Measurements from ENCODE around the gene GNB1.

The GNB1 gene

DNA sequence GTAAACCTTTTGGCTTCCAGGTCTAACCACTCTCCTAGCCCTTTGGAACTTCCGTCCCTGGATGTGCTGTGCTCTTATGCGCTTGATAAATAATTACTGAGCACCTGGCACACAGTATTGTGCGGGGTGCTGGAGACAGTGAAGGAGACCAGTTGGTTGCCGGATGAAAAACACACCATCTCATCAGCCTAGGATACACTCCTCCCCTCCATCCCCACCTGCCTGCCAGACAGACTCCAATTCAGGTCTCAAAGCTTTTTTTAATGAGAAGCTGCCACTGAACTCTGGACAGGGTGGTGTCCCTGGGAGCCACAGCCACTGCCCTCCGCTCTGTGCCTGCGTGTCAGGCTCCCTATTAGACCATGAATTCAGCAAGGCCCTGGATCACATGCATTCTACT lies 9.2 kb downstream of the GNB1 start:
- TF ChIP-seq, protein P1, sequence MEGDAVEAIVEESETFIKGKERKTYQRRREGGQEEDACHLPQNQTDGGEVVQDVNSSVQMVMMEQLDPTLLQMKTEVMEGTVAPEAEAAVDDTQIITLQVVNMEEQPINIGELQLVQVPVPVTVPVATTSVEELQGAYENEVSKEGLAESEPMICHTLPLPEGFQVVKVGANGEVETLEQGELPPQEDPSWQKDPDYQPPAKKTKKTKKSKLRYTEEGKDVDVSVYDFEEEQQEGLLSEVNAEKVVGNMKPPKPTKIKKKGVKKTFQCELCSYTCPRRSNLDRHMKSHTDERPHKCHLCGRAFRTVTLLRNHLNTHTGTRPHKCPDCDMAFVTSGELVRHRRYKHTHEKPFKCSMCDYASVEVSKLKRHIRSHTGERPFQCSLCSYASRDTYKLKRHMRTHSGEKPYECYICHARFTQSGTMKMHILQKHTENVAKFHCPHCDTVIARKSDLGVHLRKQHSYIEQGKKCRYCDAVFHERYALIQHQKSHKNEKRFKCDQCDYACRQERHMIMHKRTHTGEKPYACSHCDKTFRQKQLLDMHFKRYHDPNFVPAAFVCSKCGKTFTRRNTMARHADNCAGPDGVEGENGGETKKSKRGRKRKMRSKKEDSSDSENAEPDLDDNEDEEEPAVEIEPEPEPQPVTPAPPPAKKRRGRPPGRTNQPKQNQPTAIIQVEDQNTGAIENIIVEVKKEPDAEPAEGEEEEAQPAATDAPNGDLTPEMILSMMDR (IDR thresholded peaks at IDR 0.05; ENCODE audit: poor library complexity, severe bottlenecking): no peak
- peaks cover 37% of the 10 kb centered on the region for H3K36me3 ChIP-seq (ENCODE audit: low read depth)
- no peak overlapping the region for H3K4me3 ChIP-seq (ENCODE audit: severe bottlenecking)
- no peaks in the 10 kb centered on the region for H3K9me3 ChIP-seq (ENCODE audit: severe bottlenecking)
- no peaks in the 10 kb centered on the region for H3K4me1 ChIP-seq (ENCODE audit: insufficient read depth, poor library complexity, severe bottlenecking)
- no peak for DNase-seq (ENCODE audit: low spot score)
- H3K27ac ChIP-seq (ENCODE audit: poor library complexity, severe bottlenecking): no peak overlapping the region
- no peak; the same call in 2 of the 3 replicates for ATAC-seq (ENCODE audit: low read depth)
- H3K27me3 ChIP-seq (ENCODE audit: insufficient read depth, poor library complexity, severe bottlenecking): no peaks in the 10 kb centered on the region

DNA sequence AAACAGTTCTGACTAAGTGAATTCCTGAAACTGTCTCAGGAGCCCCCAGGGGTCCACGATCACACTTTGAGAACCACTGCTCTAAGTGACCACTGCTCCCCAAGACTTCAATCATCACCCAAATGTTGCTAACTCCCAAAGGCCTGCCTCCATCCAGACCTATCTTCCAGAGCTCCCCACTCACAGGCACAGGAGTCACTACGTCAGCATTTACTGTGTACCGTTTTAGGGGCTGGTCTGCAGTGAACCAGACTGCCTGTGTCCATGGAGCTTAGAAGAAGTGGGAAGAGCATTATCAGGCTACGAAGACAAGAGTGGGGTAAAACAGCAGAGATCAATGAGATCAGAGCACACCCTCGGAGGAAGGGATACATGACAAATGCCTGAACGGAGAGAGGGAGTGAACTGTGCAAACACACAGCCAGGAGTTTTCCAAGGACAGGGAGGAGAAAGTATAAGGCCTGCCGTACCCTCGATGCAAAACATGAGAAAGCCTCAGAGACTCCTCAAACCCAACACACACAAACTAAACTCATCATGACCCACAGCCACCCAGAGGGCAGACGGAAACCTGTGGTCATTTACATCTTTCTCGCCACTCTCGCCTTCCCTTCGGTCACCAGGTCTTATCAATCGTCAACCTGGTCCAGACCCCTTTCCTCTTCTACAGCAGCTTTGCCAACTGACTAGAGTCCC lies 10.1 kb downstream of the GNB1 start:
- no peak overlapping the region for H3K27ac ChIP-seq (ENCODE audit: poor library complexity, severe bottlenecking)
- peaks cover 47% of the 10 kb centered on the region for H3K36me3 ChIP-seq (ENCODE audit: low read depth)
- no peak for DNase-seq (ENCODE audit: low spot score)
- no peaks in the 10 kb centered on the region for H3K4me1 ChIP-seq (ENCODE audit: insufficient read depth, poor library complexity, severe bottlenecking)
- ATAC-seq (ENCODE audit: low read depth): no peak
- H3K4me3 ChIP-seq (ENCODE audit: severe bottlenecking): no peak overlapping the region
- H3K9me3 ChIP-seq (ENCODE audit: severe bottlenecking): no peaks in the 10 kb centered on the region
- no peaks in the 10 kb centered on the region for H3K27me3 ChIP-seq (ENCODE audit: insufficient read depth, poor library complexity, severe bottlenecking)
- TF ChIP-seq, protein P1 (IDR thresholded peaks at IDR 0.05; ENCODE audit: poor library complexity, severe bottlenecking): no peak

DNA sequence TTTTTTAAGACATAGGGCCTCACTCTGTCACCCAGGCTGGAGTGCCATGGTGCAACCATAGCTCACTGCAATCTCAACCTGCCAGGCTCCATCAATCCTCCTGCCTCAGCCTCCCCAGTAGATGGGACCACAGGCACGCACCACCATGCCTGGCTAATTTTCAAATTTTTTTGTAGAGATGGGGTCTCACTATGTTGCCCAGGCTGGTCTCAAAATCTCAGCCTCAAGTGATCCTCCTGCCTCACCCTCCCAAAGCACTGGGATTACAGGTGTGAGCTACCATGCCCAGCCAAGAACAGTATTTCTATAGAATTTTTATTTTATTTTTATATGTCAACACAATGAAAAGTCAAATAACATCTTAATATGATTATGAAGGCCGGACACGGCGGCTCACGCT lies 10.9 kb downstream of the GNB1 start:
- Histone ChIP-seq H3K27me3 (ENCODE audit: insufficient read depth, poor library complexity, severe bottlenecking) (no peaks in the 10 kb centered on the region), H3K36me3 (ENCODE audit: low read depth) (peaks cover 50% of the 10 kb centered on the region), H3K4me1 (ENCODE audit: insufficient read depth, poor library complexity, severe bottlenecking) (no peaks in the 10 kb centered on the region), H3K4me3 (ENCODE audit: severe bottlenecking) (no peak overlapping the region), H3K9me3 (ENCODE audit: severe bottlenecking) (no peaks in the 10 kb centered on the region), H3K27ac (ENCODE audit: poor library complexity, severe bottlenecking) (no peak overlapping the region)
- ATAC-seq (ENCODE audit: low read depth) (no peak), DNase-seq (ENCODE audit: low spot score) (no peak)
- TF ChIP-seq, protein P1 (IDR thresholded peaks at IDR 0.05; ENCODE audit: poor library complexity, severe bottlenecking): no peak

DNA sequence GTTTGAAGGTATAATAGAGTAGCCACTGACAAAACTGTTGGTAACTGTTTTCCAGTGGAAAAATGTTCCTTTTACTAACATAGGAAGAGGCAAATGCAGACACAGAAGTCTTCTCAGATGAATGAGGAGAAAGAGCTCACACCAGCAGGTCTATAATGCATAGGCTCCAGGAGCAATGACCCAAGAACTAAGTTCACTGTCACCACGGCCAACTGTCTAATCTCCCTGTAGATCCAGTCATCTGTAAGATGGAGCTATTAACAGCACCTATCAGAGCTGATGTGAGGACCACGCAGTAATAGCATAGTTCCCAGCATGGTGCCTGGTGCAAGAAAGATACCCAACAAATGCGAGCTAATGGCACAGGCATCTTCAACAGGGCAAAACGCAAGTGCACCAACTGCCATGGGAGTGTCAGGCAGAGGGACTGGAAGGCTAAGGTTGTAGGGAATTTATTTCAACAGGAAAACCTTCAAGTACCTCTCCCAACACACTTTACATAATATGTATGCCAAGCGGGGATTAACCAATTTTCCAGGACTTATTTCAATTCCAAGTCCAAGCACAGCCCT lies 12.9 kb downstream of the GNB1 start:
- H3K27me3 ChIP-seq (ENCODE audit: insufficient read depth, poor library complexity, severe bottlenecking): no peaks in the 10 kb centered on the region
- H3K27ac ChIP-seq (ENCODE audit: poor library complexity, severe bottlenecking): no peak overlapping the region
- H3K4me1 ChIP-seq (ENCODE audit: insufficient read depth, poor library complexity, severe bottlenecking): no peaks in the 10 kb centered on the region
- H3K9me3 ChIP-seq (ENCODE audit: severe bottlenecking): no peaks in the 10 kb centered on the region
- no peak overlapping the region for H3K4me3 ChIP-seq (ENCODE audit: severe bottlenecking)
- ATAC-seq (ENCODE audit: low read depth) (no peak), DNase-seq (ENCODE audit: low spot score) (no peak)
- TF ChIP-seq, protein P1 (IDR thresholded peaks at IDR 0.05; ENCODE audit: poor library complexity, severe bottlenecking): no peak
- peaks cover 59% of the 10 kb centered on the region for H3K36me3 ChIP-seq (ENCODE audit: low read depth)

DNA sequence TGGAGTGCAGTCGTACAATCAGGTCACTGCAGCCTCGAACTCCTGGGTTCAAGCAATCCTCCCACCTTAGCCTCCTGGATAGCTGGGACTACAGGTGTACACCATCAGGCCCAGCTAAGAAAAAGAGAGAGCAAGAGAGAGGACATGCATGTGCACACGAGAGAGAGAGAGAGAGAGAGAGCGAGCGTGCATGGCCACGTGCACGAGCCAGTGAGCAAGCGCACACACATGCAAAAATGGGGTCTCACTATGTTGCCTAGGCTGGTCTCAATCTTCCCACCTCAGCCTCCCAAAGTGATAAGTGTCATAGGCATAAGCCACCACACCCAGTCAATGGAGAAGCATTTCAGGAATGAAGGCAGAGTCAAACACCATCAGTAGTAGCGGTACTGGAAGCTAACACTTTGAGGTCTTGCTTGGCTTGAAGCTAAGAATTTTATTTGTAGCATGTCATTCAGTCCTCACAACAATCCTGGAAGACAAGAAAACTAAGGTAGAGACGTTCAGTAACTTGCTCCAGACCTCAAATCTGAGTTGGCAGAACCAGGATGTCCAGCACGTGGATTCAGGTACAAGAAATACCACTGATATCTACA lies 14.5 kb downstream of the GNB1 start:
- Histone ChIP-seq H3K4me1 (ENCODE audit: insufficient read depth, poor library complexity, severe bottlenecking) (no peaks in the 10 kb centered on the region), H3K9me3 (ENCODE audit: severe bottlenecking) (no peaks in the 10 kb centered on the region)
- no peak for DNase-seq (ENCODE audit: low spot score)

More for the DNA sequence above, 14.5 kb downstream of the GNB1 start:
- no peak for ATAC-seq (ENCODE audit: low read depth)
- no peak overlapping the region for H3K4me3 ChIP-seq (ENCODE audit: severe bottlenecking)
- TF ChIP-seq, protein P1 (IDR thresholded peaks at IDR 0.05; ENCODE audit: poor library complexity, severe bottlenecking): no peak
- no peaks in the 10 kb centered on the region for H3K27me3 ChIP-seq (ENCODE audit: insufficient read depth, poor library complexity, severe bottlenecking)
- no peak overlapping the region for H3K27ac ChIP-seq (ENCODE audit: poor library complexity, severe bottlenecking)
- H3K36me3 ChIP-seq (ENCODE audit: low read depth): peaks cover 60% of the 10 kb centered on the region

Data from RWPE2 (cell line).